RWPE2 (cell line): ENCODE data around the gene CEMP1.
"Not testable (repeated sequence)": the region's sequence is repeated elsewhere in the genome, so short reads cannot be mapped to it uniquely, and the experiment has no call there.

Experiments
- ATAC-seq: fragments of 200-7000 bp; cut with Tn5 transposase; 3 replicates; pipeline ENCODE4 v1.9.1; 2021; ENCODE audit warnings: low read depth
- DNase-seq: peaks from one replicate; pipeline ENCODE4 v3.0.0-alpha.2; 2020; ENCODE audit warnings: low spot score
- H3K27ac ChIP-seq: fragments of 450-650 bp; 2 replicates; pipeline ENCODE4 v1.5.1; 2017; ENCODE audit warnings: mild to moderate bottlenecking; ENCODE audit not compliant: poor library complexity, severe bottlenecking
- H3K27me3 ChIP-seq: fragments of 250-450 bp; sonication (Bioruptor Pico); 2 replicates; pipeline ENCODE4 v1.5.1; 2021; ENCODE audit warnings: mild to moderate bottlenecking, moderate library complexity; ENCODE audit not compliant: insufficient read depth, poor library complexity, severe bottlenecking
- H3K36me3 ChIP-seq: fragments of 250-450 bp; sonication (Bioruptor Pico); 2 replicates; pipeline ENCODE4 v1.5.1; 2020; ENCODE audit warnings: low read depth, mild to moderate bottlenecking, moderate library complexity
- H3K4me1 ChIP-seq: fragments of 250-450 bp; sonication (Bioruptor Pico); 2 replicates; pipeline ENCODE4 v1.5.1; 2021; ENCODE audit warnings: mild to moderate bottlenecking, moderate library complexity; ENCODE audit not compliant: insufficient read depth, poor library complexity, severe bottlenecking
- H3K4me3 ChIP-seq: fragments of 250-450 bp; sonication (Bioruptor Pico); 2 replicates; pipeline ENCODE4 v1.5.1; 2021; ENCODE audit warnings: mild to moderate bottlenecking, moderate library complexity; ENCODE audit not compliant: severe bottlenecking
- H3K9me3 ChIP-seq: fragments of 250-450 bp; sonication (Bioruptor Pico); 2 replicates; pipeline ENCODE4 v1.5.1; 2021; ENCODE audit warnings: mild to moderate bottlenecking, moderate library complexity; ENCODE audit not compliant: severe bottlenecking
- CTCF ChIP-seq: fragments of 450-650 bp; IDR thresholded peaks from one replicate; pipeline ENCODE4 v1.5.1; 2017; ENCODE audit warnings: mild to moderate bottlenecking, moderate library complexity; ENCODE audit not compliant: poor library complexity, severe bottlenecking

CEMP1 gene

GRCh38 chr16:2533912-2534311, 2.7 kb upstream of the CEMP1 start:
- Histone ChIP-seq H3K9me3 (no peaks in the 10 kb centered on the region), H3K4me1 (peaks cover 6% of the 10 kb centered on the region), H3K4me3 (no peak overlapping the region), H3K27ac (no peak overlapping the region), H3K27me3 (no peaks in the 10 kb centered on the region), H3K36me3 (no peaks in the 10 kb centered on the region)
- DNase-seq (no peak), ATAC-seq (no peak)
- TF ChIP-seq CTCF, result no peak

- H3K36me3 ChIP-seq, H3K27me3 ChIP-seq, DNase-seq, H3K9me3 ChIP-seq, H3K4me1 ChIP-seq, ATAC-seq: not testable (repeated sequence)
- peak overlapping the region; percentile 56 for H3K27ac ChIP-seq
- H3K4me3 ChIP-seq, result peak overlapping the region; percentile 35
These were observed 2.0 kb upstream of the CEMP1 start for GRCh38 chr16:2533142-2533755.

- DNase-seq, result peak; percentile 89
These were observed 1.4 kb upstream of the CEMP1 start for GRCh38 chr16:2532494-2533141.

GRCh38 chr16:2531696-2532493, 687 bp upstream of the CEMP1 start:
- DNase-seq (peak; percentile 98), ATAC-seq (peak; percentile 87)
- H3K36me3 ChIP-seq, result no peaks in the 10 kb centered on the region
- peaks cover 4% of the 10 kb centered on the region for H3K4me1 ChIP-seq
- peak overlapping the region; percentile 56 for H3K27ac ChIP-seq
- H3K4me3 ChIP-seq, result peak overlapping the region; percentile 35
- H3K9me3 ChIP-seq, result no peaks in the 10 kb centered on the region
- H3K27me3 ChIP-seq, result no peaks in the 10 kb centered on the region
- TF ChIP-seq CTCF, result no peak

More at GRCh38 chr16:2532494-2533141, 1.4 kb upstream of the CEMP1 start:
- Histone ChIP-seq H3K27ac (peak overlapping the region; percentile 56), H3K4me3 (peak overlapping the region; percentile 35), H3K27me3 (no peaks in the 10 kb centered on the region), H3K9me3 (no peaks in the 10 kb centered on the region), H3K36me3 (no peaks in the 10 kb centered on the region), H3K4me1 (peaks cover 6% of the 10 kb centered on the region)
- TF ChIP-seq CTCF, result no peak
- ATAC-seq, result peak; percentile 44

- no peaks in the 10 kb centered on the region; the same call in 1 of the 2 replicates for H3K36me3 ChIP-seq
- ATAC-seq, result no peak
- no peak for TF ChIP-seq CTCF
- no peaks in the 10 kb centered on the region for H3K9me3 ChIP-seq
- peak; percentile 59 for DNase-seq
- no peaks in the 10 kb centered on the region for H3K4me1 ChIP-seq
- H3K27ac ChIP-seq, result peak overlapping the region; percentile 56
- H3K4me3 ChIP-seq, result no peak overlapping the region
- H3K27me3 ChIP-seq, result no peaks in the 10 kb centered on the region
These were observed 434 bp downstream of the CEMP1 start for GRCh38 chr16:2530629-2531318.
